ENCODE measurements around the gene ZNF579.

The ZNF579 gene

GRCh38 chr19:55620410-55621204 is 40.0 kb upstream of the ZNF579 start:
- H3K9ac ChIP-seq (ENCODE audit: low read depth in 1 of 2, low read length in 2 of 2) = no peak overlapping the region
- no peaks in the 10 kb centered on the region for H3K27me3 ChIP-seq (ENCODE audit: control insufficient read depth in 1 of 2, insufficient read depth in 2 of 2, low read length in 2 of 2)
- H3K27ac ChIP-seq (ENCODE audit: low read depth, low read length) = no peak overlapping the region
- H3K4me1 ChIP-seq (ENCODE audit: control insufficient read depth in 1 of 2, insufficient read depth in 2 of 2, low read length in 2 of 2) = peaks cover 6 to 8% of the 10 kb centered on the region in 2 donors
- peaks cover 6 to 24% of the 10 kb centered on the region in 2 donors for H3K36me3 ChIP-seq (ENCODE audit: control insufficient read depth in 1 of 2, insufficient read depth in 2 of 2, low read length in 2 of 2)
- no peak overlapping the region for H3K4me3 ChIP-seq (ENCODE audit: low read depth in 1 of 2, low read length in 2 of 2)
- no peaks in the 10 kb centered on the region for H3K9me3 ChIP-seq (ENCODE audit: control insufficient read depth in 1 of 2, low read length in 2 of 2)

- Histone ChIP-seq H3K36me3 (ENCODE audit: control insufficient read depth in 1 of 2, insufficient read depth in 2 of 2, low read length in 2 of 2) (peaks cover 6 to 26% of the 10 kb centered on the region in 2 donors), H3K4me1 (ENCODE audit: control insufficient read depth in 1 of 2, insufficient read depth in 2 of 2, low read length in 2 of 2) (no peaks in the 10 kb centered on the region), H3K9me3 (ENCODE audit: control insufficient read depth in 1 of 2, low read length in 2 of 2) (no peaks in the 10 kb centered on the region), H3K4me3 (ENCODE audit: low read depth in 1 of 2, low read length in 2 of 2) (no peak overlapping the region), H3K9ac (ENCODE audit: low read depth in 1 of 2, low read length in 2 of 2) (no peak overlapping the region), H3K27ac (ENCODE audit: low read depth, low read length) (no peak overlapping the region), H3K27me3 (ENCODE audit: control insufficient read depth in 1 of 2, insufficient read depth in 2 of 2, low read length in 2 of 2) (no peaks in the 10 kb centered on the region)
Measured at GRCh38 chr19:55619286-55619685, 38.6 kb upstream of the ZNF579 start.

GRCh38 chr19:55618426-55618825 is 37.8 kb upstream of the ZNF579 start:
- H3K27me3 ChIP-seq (ENCODE audit: control insufficient read depth in 1 of 2, insufficient read depth in 2 of 2, low read length in 2 of 2) = no peaks in the 10 kb centered on the region
- no peaks in the 10 kb centered on the region for H3K9me3 ChIP-seq (ENCODE audit: control insufficient read depth in 1 of 2, low read length in 2 of 2)
- no peak overlapping the region for H3K9ac ChIP-seq (ENCODE audit: low read depth in 1 of 2, low read length in 2 of 2)
- H3K4me3 ChIP-seq (ENCODE audit: low read depth in 1 of 2, low read length in 2 of 2) = no peak overlapping the region
- no peaks in the 10 kb centered on the region for H3K4me1 ChIP-seq (ENCODE audit: control insufficient read depth in 1 of 2, insufficient read depth in 2 of 2, low read length in 2 of 2)
- H3K36me3 ChIP-seq (ENCODE audit: control insufficient read depth in 1 of 2, insufficient read depth in 2 of 2, low read length in 2 of 2) = peaks cover 6 to 26% of the 10 kb centered on the region in 2 donors
- H3K27ac ChIP-seq (ENCODE audit: low read depth, low read length) = no peak overlapping the region

- H3K36me3 ChIP-seq (ENCODE audit: control insufficient read depth in 1 of 2, insufficient read depth in 2 of 2, low read length in 2 of 2) = peaks cover 6 to 26% of the 10 kb centered on the region in 2 donors
- H3K9ac ChIP-seq (ENCODE audit: low read depth in 1 of 2, low read length in 2 of 2) = no peak overlapping the region
- no peaks in the 10 kb centered on the region for H3K4me1 ChIP-seq (ENCODE audit: control insufficient read depth in 1 of 2, insufficient read depth in 2 of 2, low read length in 2 of 2)
- no peaks in the 10 kb centered on the region for H3K27me3 ChIP-seq (ENCODE audit: control insufficient read depth in 1 of 2, insufficient read depth in 2 of 2, low read length in 2 of 2)
- no peak overlapping the region for H3K27ac ChIP-seq (ENCODE audit: low read depth, low read length)
- no peaks in the 10 kb centered on the region for H3K9me3 ChIP-seq (ENCODE audit: control insufficient read depth in 1 of 2, low read length in 2 of 2)
- no peak overlapping the region for H3K4me3 ChIP-seq (ENCODE audit: low read depth in 1 of 2, low read length in 2 of 2)
Measured at GRCh38 chr19:55617426-55617825, 36.8 kb upstream of the ZNF579 start.

GRCh38 chr19:55616395-55616875 is 35.8 kb upstream of the ZNF579 start:
- H3K9me3 ChIP-seq (ENCODE audit: control insufficient read depth in 1 of 2, low read length in 2 of 2) = no peaks in the 10 kb centered on the region
- no peaks in the 10 kb centered on the region for H3K27me3 ChIP-seq (ENCODE audit: control insufficient read depth in 1 of 2, insufficient read depth in 2 of 2, low read length in 2 of 2)
- H3K4me1 ChIP-seq (ENCODE audit: control insufficient read depth in 1 of 2, insufficient read depth in 2 of 2, low read length in 2 of 2) = no peaks in the 10 kb centered on the region
- peaks cover 6 to 26% of the 10 kb centered on the region in 2 donors for H3K36me3 ChIP-seq (ENCODE audit: control insufficient read depth in 1 of 2, insufficient read depth in 2 of 2, low read length in 2 of 2)
- H3K4me3 ChIP-seq (ENCODE audit: low read depth in 1 of 2, low read length in 2 of 2) = no peak overlapping the region
- no peak overlapping the region for H3K9ac ChIP-seq (ENCODE audit: low read depth in 1 of 2, low read length in 2 of 2)
- no peak overlapping the region for H3K27ac ChIP-seq (ENCODE audit: low read depth, low read length)

DNA sequence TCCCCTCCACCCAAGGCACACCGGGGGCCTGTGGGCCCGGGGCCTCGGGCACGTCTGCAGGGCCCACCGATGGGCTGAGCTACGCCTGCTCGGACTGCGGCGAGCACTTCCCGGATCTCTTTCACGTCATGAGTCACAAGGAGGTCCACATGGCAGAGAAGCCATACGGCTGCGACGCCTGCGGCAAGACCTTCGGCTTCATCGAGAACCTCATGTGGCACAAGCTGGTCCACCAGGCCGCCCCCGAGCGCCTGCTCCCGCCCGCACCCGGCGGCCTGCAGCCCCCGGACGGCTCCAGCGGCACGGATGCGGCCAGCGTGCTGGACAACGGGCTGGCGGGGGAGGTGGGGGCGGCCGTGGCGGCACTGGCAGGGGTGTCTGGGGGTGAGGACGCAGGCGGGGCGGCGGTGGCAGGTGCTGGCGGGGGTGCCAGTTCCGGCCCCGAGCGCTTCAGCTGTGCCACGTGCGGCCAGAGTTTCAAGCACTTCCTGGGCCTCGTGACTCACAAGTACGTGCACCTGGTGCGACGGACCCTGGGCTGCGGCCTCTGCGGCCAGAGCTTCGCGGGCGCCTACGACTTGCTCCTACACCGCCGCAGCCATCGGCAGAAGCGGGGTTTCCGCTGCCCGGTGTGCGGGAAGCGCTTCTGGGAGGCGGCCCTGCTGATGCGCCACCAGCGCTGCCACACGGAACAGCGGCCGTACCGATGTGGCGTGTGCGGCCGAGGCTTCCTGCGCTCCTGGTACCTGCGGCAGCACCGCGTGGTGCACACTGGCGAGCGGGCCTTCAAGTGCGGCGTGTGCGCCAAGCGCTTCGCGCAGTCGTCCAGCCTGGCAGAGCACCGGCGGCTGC is 35.1 kb upstream of the ZNF579 start:
- Histone ChIP-seq H3K9me3 (ENCODE audit: control insufficient read depth in 1 of 2, low read length in 2 of 2) (no peaks in the 10 kb centered on the region), H3K9ac (ENCODE audit: low read depth in 1 of 2, low read length in 2 of 2) (no peak overlapping the region), H3K27ac (ENCODE audit: low read depth, low read length) (no peak overlapping the region), H3K4me1 (ENCODE audit: control insufficient read depth in 1 of 2, insufficient read depth in 2 of 2, low read length in 2 of 2) (no peaks in the 10 kb centered on the region), H3K4me3 (ENCODE audit: low read depth in 1 of 2, low read length in 2 of 2) (no peak overlapping the region), H3K36me3 (ENCODE audit: control insufficient read depth in 1 of 2, insufficient read depth in 2 of 2, low read length in 2 of 2) (peaks cover 6 to 20% of the 10 kb centered on the region in 2 donors), H3K27me3 (ENCODE audit: control insufficient read depth in 1 of 2, insufficient read depth in 2 of 2, low read length in 2 of 2) (no peaks in the 10 kb centered on the region)

GRCh38 chr19:55614711-55615542 is 34.3 kb upstream of the ZNF579 start:
- H3K9me3 ChIP-seq (ENCODE audit: control insufficient read depth in 1 of 2, low read length in 2 of 2) = no peaks in the 10 kb centered on the region
- H3K27ac ChIP-seq (ENCODE audit: low read depth, low read length) = no peak overlapping the region
- H3K9ac ChIP-seq (ENCODE audit: low read depth in 1 of 2, low read length in 2 of 2) = no peak overlapping the region
- H3K4me3 ChIP-seq (ENCODE audit: low read depth in 1 of 2, low read length in 2 of 2) = no peak overlapping the region
- no peaks in the 10 kb centered on the region for H3K4me1 ChIP-seq (ENCODE audit: control insufficient read depth in 1 of 2, insufficient read depth in 2 of 2, low read length in 2 of 2)
- H3K27me3 ChIP-seq (ENCODE audit: control insufficient read depth in 1 of 2, insufficient read depth in 2 of 2, low read length in 2 of 2) = no peaks in the 10 kb centered on the region
- peaks cover 6 to 24% of the 10 kb centered on the region in 2 donors for H3K36me3 ChIP-seq (ENCODE audit: control insufficient read depth in 1 of 2, insufficient read depth in 2 of 2, low read length in 2 of 2)

- peaks cover 6 to 32% of the 10 kb centered on the region in 2 donors for H3K36me3 ChIP-seq (ENCODE audit: control insufficient read depth in 1 of 2, insufficient read depth in 2 of 2, low read length in 2 of 2)
- no peak overlapping the region for H3K27ac ChIP-seq (ENCODE audit: low read depth, low read length)
- H3K4me3 ChIP-seq (ENCODE audit: low read depth in 1 of 2, low read length in 2 of 2) = no peak overlapping the region
- H3K9ac ChIP-seq (ENCODE audit: low read depth in 1 of 2, low read length in 2 of 2) = no peak overlapping the region
- no peaks in the 10 kb centered on the region for H3K4me1 ChIP-seq (ENCODE audit: control insufficient read depth in 1 of 2, insufficient read depth in 2 of 2, low read length in 2 of 2)
- no peaks in the 10 kb centered on the region for H3K27me3 ChIP-seq (ENCODE audit: control insufficient read depth in 1 of 2, insufficient read depth in 2 of 2, low read length in 2 of 2)
- no peaks in the 10 kb centered on the region for H3K9me3 ChIP-seq (ENCODE audit: control insufficient read depth in 1 of 2, low read length in 2 of 2)
Measured at GRCh38 chr19:55613930-55614710, 33.5 kb upstream of the ZNF579 start.

DNA sequence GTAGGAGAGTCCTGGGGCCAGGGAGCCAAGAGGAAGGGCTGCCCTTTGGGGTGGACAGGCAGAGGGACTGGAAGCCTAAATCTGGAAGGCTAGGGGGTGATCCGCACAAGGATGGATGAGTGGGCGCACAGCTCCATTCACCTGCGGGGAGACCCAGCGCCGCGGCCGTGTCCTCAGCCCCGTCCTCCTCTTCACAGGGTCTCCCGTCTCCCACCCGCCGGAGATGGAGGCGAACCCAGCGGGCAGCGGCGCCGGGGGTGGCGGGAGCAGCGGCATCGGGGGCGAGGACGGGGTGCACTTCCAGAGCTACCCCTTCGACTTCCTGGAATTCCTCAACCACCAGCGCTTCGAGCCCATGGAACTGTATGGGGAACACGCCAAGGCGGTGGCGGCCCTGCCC is 32.7 kb upstream of the ZNF579 start:
- H3K27ac ChIP-seq (ENCODE audit: low read depth, low read length) = no peak overlapping the region
- peaks cover 6 to 32% of the 10 kb centered on the region in 2 donors for H3K36me3 ChIP-seq (ENCODE audit: control insufficient read depth in 1 of 2, insufficient read depth in 2 of 2, low read length in 2 of 2)
- H3K27me3 ChIP-seq (ENCODE audit: control insufficient read depth in 1 of 2, insufficient read depth in 2 of 2, low read length in 2 of 2) = no peaks in the 10 kb centered on the region
- H3K4me1 ChIP-seq (ENCODE audit: control insufficient read depth in 1 of 2, insufficient read depth in 2 of 2, low read length in 2 of 2) = no peaks in the 10 kb centered on the region
- H3K4me3 ChIP-seq (ENCODE audit: low read depth in 1 of 2, low read length in 2 of 2) = no peak overlapping the region
- no peak overlapping the region for H3K9ac ChIP-seq (ENCODE audit: low read depth in 1 of 2, low read length in 2 of 2)
- no peaks in the 10 kb centered on the region for H3K9me3 ChIP-seq (ENCODE audit: control insufficient read depth in 1 of 2, low read length in 2 of 2)

All from duodenal mucosa (tissue), 2 donors.